Mucosa of gallbladder (tissue), 1 donor: ENCODE measurements around the gene CD2. TPM values are rescaled to one million over a fixed set of nuclear protein-coding genes. Genes with fewer than 3 reads are reported as not detected.
A peak's percentile ranks its signal among the peaks of the same experiment; 100 is the strongest.
"Not testable (repeated sequence)": the region's sequence is repeated elsewhere in the genome, so short reads cannot be mapped to it uniquely, and the experiment has no call there.

ENCODE experiments used
- DNase-seq: peaks from one replicate; pipeline ENCODE4 v3.0.0-alpha.2; 2020; ENCODE audit warnings: low spot score
- total RNA-seq: library from RNA; stranded (reverse); gene quantifications from one replicate; pipeline ENCODE4 v1.2.1, GENCODE V29; 2021
- donor health status: DM: no; HTN: no; CAD: no.

CD2 gene
- total RNA-seq, 1 donor from 2014 or later: 12.5 TPM

DNA sequence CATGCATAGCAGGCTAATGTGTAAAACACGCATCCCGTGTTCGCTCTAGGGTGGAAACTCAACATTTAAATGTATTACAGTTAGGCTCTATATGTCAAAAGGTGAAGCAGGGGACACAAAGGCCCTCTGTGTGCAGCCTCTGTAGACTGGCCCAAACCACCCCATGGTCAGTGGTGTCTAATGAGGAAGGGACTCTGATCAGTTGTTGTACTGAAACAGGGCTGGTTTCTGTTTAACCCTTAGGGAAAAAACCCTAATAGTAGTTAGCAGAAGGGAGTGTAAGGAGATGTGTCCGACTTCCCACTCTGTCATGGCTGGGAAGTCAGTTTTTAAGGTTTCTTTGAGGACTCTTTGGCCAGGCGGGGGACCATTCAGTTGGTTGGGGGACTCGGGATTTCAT is 21.5 kb upstream of the CD2 start:
- no peak for DNase-seq

DNA sequence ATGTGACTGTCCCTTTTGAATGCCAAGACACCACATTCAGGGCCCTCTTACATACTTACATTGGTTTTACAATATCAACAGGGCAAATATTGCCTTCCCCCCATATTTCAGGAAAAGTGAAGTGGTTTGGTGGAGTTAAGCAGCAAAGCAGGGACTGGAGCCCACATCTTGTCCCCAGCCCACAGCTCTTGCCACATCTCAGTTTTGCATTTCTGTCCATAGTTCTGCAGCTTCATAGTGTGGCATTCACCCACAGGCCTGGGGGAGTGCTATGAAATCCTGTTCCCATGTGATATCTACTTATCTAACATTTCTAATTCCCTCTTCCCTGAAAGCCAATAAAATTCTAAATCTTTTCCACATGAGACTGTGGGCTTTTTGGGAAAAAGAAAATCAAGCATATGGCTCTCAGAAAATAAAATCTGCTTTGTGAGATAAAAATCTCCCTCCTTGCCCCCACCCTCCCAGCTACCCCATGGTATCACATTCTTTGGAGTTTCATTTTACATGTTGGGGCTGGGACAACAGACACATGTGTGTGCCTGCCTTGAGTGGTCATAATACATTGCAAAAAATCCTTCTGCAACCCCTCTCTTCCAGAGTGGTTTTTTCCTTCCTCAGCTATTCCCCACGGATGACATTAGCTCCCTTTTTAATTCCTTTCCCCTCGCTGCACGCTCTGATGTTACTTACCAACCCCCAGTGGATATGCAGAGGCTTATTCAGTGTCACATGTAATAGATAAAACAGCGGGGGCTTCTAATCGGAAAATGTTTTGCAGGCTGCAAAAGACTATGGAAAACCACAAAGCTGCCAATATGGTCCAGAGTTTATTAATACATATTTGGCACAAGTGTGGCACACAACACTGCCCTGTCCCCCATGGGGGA is 20.5 kb upstream of the CD2 start:
- no peak for DNase-seq

DNA sequence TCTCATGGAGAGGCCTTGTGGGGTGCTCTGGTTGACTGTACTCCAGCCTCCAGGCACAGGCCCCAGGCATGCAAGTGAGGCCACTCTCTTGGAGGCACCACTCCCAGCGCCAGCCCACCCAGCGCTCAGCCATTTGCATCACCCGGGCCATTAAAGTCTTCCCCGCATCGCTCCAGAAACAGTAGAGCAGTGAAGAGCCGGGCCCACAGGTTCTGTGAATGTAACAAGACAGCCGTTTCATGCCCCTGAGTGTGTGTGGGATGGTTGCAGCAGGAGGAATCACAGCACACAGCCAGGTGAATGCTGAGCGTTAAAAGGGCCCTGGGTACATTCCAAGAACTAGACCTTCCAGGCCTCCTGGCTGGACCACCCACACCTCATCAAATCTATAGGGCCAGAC is 19.0 kb upstream of the CD2 start:
- DNase-seq: no peak

DNA sequence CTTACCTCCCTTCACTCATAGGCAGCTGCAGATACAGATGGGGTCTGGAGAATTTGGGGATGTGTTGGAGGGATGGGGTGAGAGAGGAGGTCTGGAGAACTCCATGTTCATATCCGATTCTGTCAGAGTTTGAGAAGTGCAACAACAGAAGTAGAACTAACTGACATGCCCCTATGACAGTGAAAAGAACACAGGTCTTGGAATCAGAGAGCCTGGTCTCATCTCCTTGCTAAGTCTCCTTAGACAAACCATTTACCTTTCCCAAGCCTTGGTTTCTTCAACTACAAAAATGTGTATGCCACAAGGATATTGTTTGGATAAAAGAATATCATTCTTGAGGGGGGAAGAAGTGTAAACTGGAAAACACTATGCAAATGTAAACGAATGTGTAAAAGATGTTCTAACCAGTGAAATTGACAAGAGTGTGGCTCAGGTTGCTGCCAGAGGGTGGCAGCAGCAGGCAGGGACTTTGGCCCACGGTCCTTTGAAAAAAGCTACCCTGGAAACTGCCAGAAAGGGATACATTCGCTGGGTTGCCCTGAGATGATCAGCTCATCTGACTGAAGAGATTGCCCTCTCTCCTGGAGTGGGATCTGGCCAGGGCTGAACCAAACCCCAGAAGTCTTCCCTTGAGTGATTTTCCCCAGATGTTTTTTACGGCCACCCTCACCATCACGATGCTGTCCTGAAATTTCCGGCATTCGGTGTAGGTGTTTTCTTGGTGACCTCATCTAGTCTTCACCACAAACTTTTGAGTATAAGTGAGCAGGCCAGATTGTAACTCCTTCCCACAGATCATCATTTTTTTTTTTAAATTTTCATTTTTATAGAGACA is 17.0 kb upstream of the CD2 start:
- DNase-seq: peak; percentile 63

DNA sequence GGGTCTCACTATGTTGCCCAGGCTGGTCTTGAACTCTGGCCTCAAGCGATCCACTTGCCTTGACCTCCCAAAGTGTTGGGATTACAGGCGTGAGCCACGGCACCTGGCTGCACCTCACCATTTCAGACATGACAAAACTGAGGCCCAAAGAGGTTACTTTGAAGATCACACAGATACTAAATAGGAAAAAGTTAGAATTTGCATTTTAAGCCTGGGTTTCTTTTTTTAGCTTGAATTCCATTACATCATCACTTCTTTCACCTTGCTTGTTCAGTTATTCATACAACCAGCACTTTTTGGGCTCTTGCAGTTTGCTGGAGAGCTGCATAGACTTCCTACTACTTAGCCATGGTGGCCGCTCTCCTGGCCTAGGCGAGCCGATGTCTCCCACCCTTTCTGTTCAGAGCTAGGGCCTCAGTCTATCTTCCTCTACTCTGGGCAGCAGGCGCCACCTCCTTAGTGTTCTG is 16.3 kb upstream of the CD2 start:
- DNase-seq: no peak

DNA sequence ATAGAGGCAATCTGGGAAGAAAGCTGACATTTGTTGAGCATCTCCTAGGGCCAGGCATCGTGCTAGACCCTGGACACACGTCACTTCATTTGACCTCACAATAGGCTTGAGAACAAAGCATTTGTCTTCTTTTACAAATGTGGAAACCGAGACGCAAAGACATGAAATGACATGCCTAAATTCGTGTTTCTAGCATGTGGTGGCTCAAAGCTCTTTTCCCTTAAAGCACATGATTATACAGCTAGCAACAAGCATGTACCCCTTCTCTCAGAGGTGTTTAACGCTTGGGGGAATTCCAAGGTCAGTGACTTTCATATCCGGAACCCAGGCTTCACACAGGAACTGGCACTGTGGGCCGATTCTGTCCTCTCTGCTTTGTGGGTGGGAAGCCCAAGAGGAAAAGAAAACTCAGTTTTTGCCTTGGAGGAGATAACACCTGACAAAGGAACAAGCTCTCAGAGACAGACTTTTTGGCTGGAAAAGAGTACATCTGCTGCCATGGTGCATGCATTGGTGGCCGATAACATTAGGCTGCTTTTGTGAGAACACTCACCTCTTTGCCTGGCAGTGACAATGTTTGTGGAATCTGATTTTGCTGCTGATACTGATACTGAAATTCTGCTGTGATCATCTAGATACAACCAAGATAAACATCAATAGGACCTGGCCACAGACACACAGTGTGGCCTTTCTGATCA is 15.4 kb upstream of the CD2 start:
- DNase-seq: no peak

DNA sequence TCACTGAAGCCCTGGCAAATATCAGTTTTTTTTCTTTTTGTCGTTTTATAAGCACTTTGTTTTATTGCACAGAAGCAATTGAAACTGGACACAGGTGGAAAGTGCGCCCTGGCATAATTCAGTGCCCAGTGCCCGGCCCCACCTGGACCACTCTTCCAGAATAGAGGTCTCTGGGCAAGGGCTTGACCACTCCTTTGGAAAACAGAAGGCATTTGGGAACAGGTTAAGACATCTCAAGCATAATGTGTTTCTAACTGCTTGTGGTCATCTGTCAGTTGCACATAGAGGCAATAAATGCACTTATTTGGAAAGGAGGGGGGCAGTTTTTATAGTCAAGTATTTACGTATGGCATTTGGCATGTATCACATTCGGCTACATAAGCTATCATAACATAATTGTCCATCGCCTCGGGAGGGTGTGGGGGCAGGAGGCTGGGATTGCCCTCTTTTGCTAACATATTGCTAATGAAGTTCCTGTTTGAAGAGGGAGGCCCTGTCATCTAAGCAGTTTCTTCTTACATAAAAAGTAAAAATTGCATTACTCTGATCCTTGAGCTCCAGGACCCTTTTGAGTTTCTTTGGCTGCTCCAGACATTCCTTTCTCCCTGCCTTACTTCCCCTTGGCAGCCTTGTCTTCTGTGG is 14.7 kb upstream of the CD2 start:
- DNase-seq: no peak

DNA sequence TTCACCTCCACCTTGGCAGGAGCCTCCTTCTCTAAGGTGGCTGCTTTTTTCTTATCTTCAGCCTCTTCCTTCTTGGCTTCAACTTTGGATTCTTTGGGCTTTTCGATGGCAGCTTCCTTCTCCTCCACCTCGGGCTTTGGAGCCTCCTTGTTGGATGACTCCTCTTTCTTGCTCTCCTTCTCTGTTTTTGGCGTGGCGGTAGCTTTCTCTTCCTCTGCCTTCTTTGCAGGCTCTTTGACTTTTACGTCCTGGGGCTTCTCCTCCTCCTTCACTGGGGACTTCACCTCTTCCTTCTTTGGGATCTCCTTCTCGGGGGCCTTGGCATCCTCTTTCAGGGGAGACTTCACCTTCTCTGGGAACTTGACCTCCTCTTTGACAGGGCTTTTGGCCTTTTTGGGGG is 13.9 kb upstream of the CD2 start:
- no peak for DNase-seq

DNA sequence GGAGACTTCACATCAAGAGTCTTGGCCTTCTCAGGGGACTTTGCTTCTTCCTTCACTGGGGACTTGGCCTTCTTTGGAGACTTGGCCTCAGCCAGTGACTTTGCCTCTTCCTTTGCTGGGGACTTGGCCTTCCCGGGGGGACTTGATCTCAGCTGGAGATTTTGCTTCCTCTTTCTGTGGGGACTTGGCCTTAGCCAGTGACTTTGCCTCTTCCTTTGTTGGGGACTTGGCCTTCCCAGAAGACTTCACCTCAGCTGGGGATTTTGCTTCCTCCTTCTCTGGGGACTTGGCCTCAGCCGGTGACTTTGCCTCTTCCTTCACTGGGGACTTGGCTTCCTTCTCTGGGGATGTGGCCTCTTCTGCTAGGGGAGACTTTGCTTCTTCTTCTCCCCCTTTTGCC is 13.5 kb upstream of the CD2 start:
- no peak for DNase-seq

DNA sequence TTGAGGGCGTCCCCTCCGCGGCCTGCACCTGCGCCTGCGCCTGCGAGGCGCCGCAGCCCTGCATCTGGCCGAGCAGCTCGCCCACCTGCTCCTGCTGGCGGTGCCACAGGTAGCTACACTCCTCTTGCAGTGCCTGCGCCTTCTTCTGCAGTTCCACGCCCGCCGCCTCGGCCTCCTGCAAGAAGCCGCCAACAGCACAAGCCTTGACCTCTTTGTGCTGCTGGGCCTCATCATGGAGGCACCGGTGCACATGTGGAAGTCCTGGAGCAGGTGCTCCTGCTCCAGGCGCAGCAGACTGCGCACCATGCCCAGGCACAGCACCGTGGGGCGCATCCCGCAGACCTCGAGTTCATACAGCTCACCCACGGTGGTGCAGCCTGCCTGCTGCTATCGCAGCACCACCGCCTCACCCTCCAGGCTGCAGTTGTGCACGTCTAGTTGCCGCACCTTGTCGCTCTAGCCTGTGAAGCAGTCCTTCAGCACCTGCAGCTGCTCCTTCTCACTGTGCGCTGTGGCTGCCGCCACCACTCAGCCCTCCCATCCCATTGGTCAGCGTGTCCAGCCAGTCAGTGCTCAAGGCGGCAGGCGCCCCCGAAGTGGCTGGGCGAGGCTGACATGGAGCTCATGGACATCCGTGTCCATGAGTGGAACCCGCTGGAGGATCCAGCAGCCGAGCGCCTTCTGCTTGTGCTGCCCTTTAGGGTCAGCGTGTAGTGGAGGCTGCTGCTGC is 12.2 kb upstream of the CD2 start:
- no peak for DNase-seq

DNA sequence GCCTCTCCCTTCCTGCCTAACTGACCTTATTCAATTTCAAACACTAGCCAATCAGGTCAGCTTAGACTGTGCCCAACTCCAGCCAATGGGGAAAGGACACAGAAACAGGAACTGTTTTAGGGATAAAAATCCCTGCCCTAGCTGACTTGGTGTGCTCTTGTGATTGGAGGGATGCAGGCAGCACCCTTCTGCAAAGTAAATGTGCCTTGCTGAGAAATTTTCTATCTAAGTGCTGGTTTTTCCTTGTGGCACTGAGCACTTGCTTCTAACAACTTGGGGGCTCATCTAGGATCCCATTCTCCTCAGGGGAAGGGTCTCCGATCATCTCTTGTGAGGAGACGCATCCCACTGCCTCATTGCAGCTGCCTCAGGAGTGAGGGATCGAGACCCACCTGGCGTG is 10.7 kb upstream of the CD2 start:
- DNase-seq: no peak

DNA sequence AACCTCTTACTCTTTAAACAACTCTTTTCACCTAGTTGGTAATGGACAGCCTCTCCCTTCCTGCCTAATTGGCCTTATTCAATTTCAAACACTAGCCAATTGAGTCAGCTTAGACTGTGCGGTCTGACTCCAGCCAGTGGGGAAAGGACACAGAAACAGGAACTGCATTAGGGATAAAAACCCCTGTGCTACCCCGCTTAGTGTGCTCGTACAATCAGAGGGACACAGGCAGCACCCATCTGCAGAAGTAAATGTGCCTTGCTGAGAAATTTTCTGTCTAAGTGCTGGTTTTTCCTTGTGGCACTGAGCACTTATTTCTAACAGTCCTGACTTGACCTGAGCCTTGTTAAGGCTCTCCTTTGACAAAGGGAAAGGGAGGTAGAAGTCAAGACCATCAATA is 6.0 kb upstream of the CD2 start:
- DNase-seq: no peak

DNA sequence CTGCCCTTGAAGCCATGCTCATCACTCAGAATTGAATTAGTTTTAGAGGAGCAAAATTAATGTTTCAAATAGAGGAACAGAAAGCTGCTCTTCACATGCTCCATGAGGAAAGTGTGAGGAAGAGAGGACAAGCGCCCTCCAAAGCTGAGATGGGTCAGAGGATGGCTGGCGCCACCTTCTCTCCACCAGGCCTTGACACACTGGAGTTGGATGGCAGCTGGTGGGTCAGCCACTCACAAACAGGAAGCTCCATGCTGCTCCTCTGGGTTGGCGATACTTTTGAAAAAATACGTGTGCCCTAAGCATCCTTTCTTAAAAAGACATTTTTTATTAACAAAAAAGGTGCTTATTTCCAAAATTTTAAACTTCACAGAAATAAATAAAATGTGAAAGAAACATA is 3.1 kb upstream of the CD2 start:
- DNase-seq: no peak

DNA sequence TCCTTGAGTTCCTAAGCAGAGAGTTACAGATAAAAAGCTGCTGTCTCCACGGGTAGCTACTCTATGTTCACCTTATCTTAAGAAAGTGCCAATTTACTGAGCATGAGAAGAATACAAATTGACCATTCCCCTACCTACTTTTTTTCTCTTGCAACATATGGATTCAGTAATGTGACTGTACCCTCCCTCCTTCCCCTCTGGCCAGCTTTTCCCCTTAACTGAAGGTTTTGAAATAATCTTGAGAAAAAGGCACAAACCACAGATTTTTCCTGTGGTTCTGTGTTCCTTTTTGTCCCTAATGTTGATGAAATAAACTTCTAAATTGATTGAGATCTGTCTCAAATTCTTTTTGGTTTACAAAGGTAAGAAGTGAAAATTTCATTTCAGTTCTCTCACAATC is 2.6 kb upstream of the CD2 start:
- no peak for DNase-seq

DNA sequence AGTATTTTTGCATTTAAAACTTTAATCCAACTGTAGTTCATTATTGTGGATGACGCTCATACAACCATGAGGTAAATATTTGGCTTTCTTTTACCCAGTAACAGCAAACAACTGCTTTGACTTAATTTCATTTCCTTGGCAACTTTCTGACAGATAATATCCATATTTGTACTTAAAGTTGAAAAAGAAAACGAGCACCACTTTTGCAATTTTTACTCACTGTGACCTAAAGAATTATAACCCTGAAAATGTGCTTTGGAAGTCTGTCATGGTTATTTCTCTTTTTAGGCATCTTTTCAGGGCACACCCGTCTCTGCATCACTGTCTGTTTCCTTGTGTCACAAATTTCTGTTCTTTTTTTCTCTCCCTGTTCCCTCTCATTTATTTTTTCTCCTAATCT is 918 bp upstream of the CD2 start:
- no peak for DNase-seq

DNA sequence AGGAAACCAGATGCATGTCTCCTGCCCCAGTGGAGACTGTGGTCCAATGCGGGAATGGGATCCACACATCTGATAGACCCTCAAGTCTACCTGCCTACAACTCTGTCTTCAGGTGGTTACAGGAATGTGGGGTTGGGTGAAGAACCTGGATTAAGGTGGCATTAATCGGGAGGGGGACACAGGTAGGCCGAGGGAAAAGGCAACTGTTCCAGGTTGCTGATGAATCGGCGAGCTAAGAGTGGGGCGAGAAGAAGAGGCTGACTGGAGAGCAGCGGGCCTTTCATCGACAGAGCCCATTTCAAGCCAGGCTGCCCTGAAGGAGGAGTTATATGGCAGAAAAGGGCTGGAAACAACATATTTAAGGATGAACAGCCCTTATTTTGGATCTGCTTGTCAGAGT is 836 bp downstream of the CD2 start:
- DNase-seq: no peak

DNA sequence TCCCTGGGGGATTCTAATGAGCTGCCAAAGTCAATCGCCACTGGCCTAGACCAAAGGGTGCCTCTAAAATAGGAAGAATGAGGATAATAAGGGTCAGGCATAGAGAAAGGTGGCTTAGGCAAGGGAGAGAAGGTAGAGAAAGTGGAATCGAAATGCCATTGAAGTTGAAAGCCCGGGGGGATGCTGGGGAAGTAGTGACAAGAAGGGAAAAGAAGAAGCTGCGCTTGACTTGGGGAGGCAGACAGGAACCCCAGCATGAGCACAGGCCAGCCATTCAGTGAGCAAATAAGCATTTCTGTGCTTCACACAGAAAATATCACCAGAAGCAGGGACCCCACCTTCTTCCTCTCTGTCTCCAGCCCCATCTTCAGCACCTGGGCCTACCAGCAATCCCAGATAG is 1.5 kb downstream of the CD2 start:
- no peak for DNase-seq

DNA sequence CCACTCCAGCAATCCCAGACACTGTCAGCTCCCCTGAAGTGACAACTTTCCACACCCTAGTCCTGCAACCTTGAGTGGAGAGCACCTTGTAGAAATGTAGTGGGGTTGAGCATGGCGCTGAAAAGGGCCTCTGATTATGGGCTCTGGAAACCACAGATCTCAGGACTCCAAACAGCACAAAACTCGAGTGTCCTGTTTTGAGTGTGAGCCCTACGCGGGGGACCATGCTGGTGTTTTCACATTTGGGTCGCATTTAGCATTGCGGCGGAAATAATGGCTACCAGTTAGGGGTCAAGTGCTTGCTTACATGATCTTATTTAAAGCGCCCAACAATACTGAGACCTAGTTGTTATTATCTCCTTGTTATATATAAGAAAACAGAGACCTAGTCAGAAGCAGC is 1.9 kb downstream of the CD2 start:
- not testable (repeated sequence) for DNase-seq

DNA sequence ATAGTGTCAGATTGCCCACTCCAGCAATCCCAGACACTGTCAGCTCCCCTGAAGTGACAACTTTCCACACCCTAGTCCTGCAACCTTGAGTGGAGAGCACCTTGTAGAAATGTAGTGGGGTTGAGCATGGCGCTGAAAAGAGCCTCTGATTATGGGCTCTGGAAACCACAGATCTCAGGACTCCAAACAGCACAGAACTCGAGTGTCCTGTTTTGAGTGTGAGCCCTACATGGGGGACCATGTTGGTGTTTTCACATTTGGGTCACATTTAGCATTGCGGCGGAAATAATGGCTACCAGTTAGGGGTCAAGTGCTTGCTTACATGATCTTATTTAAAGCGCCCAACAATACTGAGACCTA is 4.2 kb downstream of the CD2 start:
- DNase-seq: not testable (repeated sequence)

DNA sequence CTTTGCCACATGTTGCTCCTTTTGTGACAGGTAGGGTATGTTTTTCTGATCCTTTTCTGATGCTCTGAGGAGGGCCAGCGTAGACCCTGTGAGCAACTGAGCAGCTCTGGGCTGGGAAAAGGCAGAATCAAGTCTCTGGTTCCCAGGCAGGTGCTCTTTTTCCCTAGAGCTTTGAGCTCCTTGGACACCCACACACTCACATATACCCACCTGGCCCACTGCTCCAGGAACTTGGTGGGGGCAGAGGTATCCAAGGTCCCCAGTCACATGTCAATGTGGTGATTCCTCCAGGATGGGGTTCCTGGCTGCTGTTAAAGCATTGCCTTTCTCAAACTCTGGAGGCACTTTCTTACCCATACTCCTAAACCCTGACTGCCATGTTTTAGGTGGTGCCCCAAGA is 5.4 kb downstream of the CD2 start:
- no peak for DNase-seq

DNA sequence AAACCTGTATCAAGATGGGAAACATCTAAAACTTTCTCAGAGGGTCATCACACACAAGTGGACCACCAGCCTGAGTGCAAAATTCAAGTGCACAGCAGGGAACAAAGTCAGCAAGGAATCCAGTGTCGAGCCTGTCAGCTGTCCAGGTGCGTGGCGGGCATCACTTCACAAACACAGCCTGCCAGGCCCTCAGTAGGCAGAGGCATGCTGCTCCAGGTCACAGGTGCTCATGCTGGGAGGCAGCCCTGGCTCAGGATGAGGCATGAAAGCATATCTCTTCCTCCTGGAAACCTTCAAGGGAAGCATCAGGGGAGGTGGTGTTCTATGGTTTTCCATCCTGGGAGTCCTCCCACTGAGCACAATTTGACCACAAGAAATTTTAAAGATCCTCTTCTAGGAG is 6.3 kb downstream of the CD2 start:
- no peak for DNase-seq
